ENCODE data around the gene CC2D1A.

DNA sequence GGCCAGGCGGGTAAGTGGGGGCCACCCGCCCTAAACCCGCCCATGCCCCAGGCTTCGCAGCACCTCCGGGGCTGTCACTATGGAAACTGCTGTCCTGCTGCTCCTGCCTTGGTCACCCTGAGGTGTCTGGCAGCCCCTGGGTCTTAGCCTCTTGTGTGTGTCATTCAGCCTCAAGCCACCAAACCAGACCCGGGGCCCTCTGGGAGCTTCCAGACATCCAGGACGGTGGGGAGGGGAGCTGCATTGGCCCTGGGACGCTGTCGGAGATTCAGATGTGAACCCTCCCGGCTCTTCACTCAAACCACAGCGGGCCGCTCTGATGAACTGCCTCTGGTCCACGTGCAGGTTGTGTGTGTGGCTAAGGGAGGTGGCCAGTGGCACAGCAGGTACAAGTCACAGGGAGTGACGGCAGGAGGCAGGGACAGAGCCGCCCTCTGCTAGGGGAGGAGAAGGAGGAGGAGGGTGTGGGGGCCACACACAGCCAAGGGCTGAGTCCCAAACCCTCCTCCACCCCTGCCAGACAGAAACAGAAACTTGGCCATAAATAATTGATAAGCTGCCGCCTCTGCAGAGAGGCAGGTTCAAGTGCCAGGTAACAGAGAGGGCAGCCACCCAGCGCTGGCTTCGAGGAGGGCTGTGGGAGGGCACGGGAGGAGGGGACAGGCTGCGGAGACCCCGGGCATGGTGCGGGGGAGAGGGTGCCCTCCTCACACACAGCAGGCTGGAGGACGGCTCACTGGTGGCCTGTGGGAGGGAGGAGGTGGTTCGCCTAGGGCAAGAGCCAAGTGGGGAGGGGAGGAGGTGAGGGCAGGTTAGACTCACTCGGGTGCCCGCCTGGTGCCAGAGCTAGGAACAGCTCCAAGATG, 21.0 kb upstream of the CC2D1A start:
- no peak for TF ChIP-seq EZH2 (IDR thresholded peaks at IDR 0.05; ENCODE audit: borderline replicate concordance, insufficient read depth, low read depth, low read length, poor library complexity, severe bottlenecking)
- TF ChIP-seq, protein P1, sequence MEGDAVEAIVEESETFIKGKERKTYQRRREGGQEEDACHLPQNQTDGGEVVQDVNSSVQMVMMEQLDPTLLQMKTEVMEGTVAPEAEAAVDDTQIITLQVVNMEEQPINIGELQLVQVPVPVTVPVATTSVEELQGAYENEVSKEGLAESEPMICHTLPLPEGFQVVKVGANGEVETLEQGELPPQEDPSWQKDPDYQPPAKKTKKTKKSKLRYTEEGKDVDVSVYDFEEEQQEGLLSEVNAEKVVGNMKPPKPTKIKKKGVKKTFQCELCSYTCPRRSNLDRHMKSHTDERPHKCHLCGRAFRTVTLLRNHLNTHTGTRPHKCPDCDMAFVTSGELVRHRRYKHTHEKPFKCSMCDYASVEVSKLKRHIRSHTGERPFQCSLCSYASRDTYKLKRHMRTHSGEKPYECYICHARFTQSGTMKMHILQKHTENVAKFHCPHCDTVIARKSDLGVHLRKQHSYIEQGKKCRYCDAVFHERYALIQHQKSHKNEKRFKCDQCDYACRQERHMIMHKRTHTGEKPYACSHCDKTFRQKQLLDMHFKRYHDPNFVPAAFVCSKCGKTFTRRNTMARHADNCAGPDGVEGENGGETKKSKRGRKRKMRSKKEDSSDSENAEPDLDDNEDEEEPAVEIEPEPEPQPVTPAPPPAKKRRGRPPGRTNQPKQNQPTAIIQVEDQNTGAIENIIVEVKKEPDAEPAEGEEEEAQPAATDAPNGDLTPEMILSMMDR (IDR thresholded peaks at IDR 0.05), result no peak

All from B cell (primary cell).